PFSK-1 (cell line): ENCODE results near the gene SFRP5.

Experiments used
- FOXP2 ChIP-seq: optimal IDR thresholded peaks from 2 replicates; pipeline ENCODE3; 2011; ENCODE audit warnings: borderline replicate concordance, control low read depth, inconsistent platforms; ENCODE audit not compliant: insufficient read depth; ENCODE audit errors: extremely low read length, extremely low read depth
- POLR2AphosphoS5 ChIP-seq: IDR thresholded peaks from 2 replicates; pipeline ENCODE4 v1.6.1; 2012; ENCODE audit warnings: low read depth, mild to moderate bottlenecking, control low read depth, low read length, moderate library complexity
- SIN3A ChIP-seq: IDR thresholded peaks from 2 replicates; pipeline ENCODE4 v1.6.1; 2012; ENCODE audit warnings: mild to moderate bottlenecking, low read length, moderate library complexity, borderline replicate concordance; ENCODE audit not compliant: insufficient read depth
- TAF1 ChIP-seq: IDR thresholded peaks from 2 replicates; pipeline ENCODE4 v1.6.1; 2012; ENCODE audit warnings: low read length, control low read depth, borderline replicate concordance; ENCODE audit not compliant: insufficient read depth
- TF ChIP-seq, protein P1 (sequence below), 2 experiments: IDR thresholded peaks; 2 replicates each; pipeline versions ENCODE4 v1.6.1 to v1.8.0; 2011 to 2012; ENCODE audit warnings: low read depth in 2 of 2, low read length in 2 of 2, control low read depth in 1 of 2, inconsistent platforms in 1 of 2, mild to moderate bottlenecking in 1 of 2, moderate library complexity in 1 of 2; ENCODE audit not compliant: insufficient read depth in 1 of 2

SFRP5 gene

DNA sequence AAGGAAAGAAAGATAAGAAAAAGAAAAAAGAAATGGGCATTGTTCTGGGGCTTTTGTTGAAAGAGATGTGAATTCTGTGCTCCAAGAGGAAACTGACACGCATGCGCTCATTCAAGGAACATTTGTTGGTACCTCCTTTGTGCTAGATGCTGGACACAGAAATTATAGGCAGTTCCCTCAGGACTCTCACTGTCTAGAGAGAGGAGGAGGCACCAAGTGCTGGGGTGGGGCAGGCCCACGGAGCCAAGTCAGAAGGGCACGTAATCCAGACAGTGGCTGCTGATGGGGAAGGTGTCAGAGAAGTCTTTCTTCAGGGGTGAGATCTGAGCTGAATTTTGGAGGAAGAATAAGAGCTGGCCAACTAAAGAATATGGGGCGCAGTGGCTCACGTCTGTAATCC lies 37.8 kb downstream of the SFRP5 start:
- TF ChIP-seq TAF1 (no peak), SIN3A (no peak), FOXP2 (no peak), POLR2AphosphoS5 (no peak)
- TF ChIP-seq, protein P1, sequence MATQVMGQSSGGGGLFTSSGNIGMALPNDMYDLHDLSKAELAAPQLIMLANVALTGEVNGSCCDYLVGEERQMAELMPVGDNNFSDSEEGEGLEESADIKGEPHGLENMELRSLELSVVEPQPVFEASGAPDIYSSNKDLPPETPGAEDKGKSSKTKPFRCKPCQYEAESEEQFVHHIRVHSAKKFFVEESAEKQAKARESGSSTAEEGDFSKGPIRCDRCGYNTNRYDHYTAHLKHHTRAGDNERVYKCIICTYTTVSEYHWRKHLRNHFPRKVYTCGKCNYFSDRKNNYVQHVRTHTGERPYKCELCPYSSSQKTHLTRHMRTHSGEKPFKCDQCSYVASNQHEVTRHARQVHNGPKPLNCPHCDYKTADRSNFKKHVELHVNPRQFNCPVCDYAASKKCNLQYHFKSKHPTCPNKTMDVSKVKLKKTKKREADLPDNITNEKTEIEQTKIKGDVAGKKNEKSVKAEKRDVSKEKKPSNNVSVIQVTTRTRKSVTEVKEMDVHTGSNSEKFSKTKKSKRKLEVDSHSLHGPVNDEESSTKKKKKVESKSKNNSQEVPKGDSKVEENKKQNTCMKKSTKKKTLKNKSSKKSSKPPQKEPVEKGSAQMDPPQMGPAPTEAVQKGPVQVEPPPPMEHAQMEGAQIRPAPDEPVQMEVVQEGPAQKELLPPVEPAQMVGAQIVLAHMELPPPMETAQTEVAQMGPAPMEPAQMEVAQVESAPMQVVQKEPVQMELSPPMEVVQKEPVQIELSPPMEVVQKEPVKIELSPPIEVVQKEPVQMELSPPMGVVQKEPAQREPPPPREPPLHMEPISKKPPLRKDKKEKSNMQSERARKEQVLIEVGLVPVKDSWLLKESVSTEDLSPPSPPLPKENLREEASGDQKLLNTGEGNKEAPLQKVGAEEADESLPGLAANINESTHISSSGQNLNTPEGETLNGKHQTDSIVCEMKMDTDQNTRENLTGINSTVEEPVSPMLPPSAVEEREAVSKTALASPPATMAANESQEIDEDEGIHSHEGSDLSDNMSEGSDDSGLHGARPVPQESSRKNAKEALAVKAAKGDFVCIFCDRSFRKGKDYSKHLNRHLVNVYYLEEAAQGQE (IDR thresholded peaks at IDR 0.05; ENCODE audit: insufficient read depth in 1 of 2, low read depth in 2 of 2, low read length in 2 of 2) = no peak

DNA sequence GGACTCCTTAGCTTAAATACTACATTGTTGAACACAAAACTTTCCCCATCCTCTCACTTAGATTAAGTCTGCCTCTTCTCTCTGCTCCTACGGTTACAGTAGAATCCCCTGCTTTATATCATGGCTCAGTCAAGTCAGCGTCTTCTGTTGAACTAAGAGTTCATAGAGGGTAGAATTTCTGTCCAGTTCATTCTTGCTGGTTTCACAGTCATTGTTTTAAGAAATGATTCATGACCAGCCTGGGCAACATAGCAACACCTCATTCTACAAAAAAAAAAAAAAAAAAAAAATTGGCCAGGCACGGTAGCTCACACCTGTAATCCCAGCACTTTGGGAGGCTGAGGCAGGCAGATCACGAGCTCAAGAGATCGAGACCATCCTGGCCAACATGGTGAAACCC lies 38.5 kb downstream of the SFRP5 start:
- TF ChIP-seq SIN3A (no peak), POLR2AphosphoS5 (no peak), TAF1 (no peak), FOXP2 (no peak)
- TF ChIP-seq, protein P1 (IDR thresholded peaks at IDR 0.05; ENCODE audit: insufficient read depth in 1 of 2, low read depth in 2 of 2, low read length in 2 of 2) = no peak

DNA sequence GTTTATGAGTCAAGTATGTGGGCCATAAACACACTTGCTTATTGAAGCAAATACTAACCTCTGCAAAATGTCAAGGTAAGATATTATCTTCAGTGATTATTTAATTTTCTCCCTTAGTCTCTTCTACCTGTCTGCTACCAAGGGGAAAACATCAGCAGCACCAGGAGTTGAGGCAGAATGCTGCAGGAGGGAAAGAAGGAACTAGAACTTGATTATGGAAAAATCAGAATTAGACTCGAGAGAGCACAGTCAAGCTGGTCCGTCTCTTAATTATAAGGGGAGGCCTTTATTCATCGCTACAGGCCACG lies 39.8 kb downstream of the SFRP5 start:
- no peak for TF ChIP-seq FOXP2
- TF ChIP-seq, protein P1 (IDR thresholded peaks at IDR 0.05; ENCODE audit: insufficient read depth in 1 of 2, low read depth in 2 of 2, low read length in 2 of 2) = no peak
- no peak for TF ChIP-seq TAF1
- TF ChIP-seq POLR2AphosphoS5 = no peak
- TF ChIP-seq SIN3A = no peak

- TF ChIP-seq FOXP2 = no peak
- TF ChIP-seq, protein P1 (IDR thresholded peaks at IDR 0.05; ENCODE audit: insufficient read depth in 1 of 2, low read depth in 2 of 2, low read length in 2 of 2) = no peak
- TF ChIP-seq TAF1 = no peak
- TF ChIP-seq SIN3A = no peak
- TF ChIP-seq POLR2AphosphoS5 = no peak
Measured at GRCh38 chr10:97731346-97732051, 40.3 kb downstream of the SFRP5 start.

DNA sequence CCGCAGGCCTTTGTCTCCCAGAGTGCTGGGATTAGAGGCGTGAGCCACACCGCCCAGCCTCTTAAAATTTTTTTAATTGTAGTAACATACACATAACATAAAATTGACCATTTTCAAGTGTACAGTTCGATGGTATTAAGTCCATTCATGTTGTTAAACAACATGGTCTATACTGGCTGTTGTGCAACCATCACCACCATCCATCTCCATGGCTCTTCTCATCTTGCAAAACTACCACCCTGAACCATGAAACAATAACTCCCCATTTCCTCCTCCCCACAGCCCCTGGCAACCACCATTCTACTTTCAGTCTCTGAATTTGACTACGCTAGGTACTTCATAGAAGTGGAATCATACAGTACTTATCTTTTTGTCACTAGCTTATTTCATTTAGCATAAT lies 42.8 kb downstream of the SFRP5 start:
- TF ChIP-seq FOXP2 = no peak
- no peak for TF ChIP-seq POLR2AphosphoS5
- no peak for TF ChIP-seq SIN3A
- TF ChIP-seq, protein P1 (IDR thresholded peaks at IDR 0.05; ENCODE audit: insufficient read depth in 1 of 2, low read depth in 2 of 2, low read length in 2 of 2) = no peak
- TF ChIP-seq TAF1 = no peak
